Mesenteric fat pad (tissue), 1 donor: ENCODE measurements around the gene ADAMTS2. TPM values are rescaled to one million over a fixed set of nuclear protein-coding genes. Genes with fewer than 3 reads are reported as not detected.
"Not testable (repeated sequence)": the region's sequence is repeated elsewhere in the genome, so short reads cannot be mapped to it uniquely, and the experiment has no call there.

Experiments
- DNase-seq: peaks from one replicate; pipeline ENCODE4 v3.0.0-alpha.2; 2020; ENCODE audit warnings: low spot score
- total RNA-seq: library from RNA; stranded (reverse); fragmentation: NEBNext Ultra II Directional; extraction: Animal tissue kit (Norgen Biotek cat#: 25700); gene quantifications from one replicate; pipeline ENCODE4 v1.2.1, GENCODE V29; 2021
- donor health status: DM: yes; HTN: yes; CAD: no.

ADAMTS2 gene
- total RNA-seq, 1 donor from 2014 or later = 79.4 TPM

- DNase-seq = no peak
These were observed 123.9 kb downstream of the ADAMTS2 start for GRCh38 chr5:179221196-179221876.

DNA sequence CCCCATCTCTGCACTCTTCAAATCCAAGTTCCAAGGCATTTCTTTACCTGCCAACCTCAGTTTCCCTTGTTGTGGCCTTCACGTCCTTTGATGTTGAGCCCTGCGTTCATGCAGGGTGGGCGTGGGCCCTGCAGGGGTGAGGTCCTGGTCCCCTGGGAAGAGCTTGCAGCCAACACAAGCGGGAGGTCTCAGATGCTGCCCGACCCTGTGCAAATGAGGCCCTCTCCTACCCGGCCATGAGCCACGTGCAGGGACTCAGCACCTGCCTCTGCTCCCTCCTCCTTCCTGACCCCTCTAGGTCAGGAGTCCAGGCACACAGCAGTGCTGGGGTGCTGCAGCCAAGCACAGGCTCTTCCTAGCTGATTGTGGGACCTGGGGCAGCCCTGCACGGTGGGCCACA lies 124.5 kb downstream of the ADAMTS2 start:
- DNase-seq = no peak

DNA sequence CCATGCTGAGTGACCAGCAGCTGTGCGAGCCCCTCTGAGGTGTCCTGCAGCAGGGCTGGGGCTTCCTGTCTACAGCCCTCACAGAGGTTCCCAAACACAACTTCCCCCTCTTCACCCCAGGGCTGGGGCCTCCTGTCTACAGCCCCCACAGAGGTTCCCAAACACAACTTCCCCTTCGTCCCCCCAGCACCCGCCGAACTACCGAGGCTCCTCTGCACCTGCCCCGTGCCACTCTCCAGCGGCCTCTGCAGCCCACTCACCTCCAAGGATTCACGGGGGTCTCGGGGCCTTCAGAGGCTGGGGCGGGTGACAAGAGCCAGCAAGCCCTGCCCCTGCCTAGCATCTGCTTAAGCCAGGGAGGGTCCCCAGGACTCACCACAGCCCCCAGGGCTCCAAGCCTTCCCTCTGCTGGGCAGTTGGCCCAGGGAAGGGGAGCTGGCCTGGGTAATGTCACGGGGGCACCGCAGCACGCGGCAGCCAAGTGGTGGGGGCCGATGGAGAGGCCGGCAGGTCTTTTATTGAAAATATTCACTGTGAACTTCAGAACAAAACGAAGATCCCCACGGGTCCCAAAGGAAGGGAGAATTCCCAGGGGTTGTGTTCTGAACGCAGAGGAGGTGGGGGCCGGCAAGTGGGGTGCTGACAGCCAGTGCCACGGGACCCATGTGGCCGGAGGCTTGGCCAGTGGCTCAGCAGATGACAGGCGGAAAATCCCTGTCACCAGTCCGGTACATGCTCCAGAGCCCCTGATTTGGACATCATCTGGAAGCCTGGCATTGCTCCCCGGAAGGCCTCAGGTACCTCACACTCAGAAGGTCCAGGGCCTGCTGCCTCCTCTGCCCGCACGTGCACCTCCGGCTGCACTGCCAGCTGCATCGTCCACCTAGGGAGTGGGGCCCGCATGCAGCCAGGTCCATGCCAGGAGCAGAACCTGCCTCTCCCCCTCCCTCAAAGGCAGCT lies 125.3 kb downstream of the ADAMTS2 start:
- no peak for DNase-seq

GRCh38 chr5:179218943-179219330 lies 126.3 kb downstream of the ADAMTS2 start:
- no peak for DNase-seq

DNA sequence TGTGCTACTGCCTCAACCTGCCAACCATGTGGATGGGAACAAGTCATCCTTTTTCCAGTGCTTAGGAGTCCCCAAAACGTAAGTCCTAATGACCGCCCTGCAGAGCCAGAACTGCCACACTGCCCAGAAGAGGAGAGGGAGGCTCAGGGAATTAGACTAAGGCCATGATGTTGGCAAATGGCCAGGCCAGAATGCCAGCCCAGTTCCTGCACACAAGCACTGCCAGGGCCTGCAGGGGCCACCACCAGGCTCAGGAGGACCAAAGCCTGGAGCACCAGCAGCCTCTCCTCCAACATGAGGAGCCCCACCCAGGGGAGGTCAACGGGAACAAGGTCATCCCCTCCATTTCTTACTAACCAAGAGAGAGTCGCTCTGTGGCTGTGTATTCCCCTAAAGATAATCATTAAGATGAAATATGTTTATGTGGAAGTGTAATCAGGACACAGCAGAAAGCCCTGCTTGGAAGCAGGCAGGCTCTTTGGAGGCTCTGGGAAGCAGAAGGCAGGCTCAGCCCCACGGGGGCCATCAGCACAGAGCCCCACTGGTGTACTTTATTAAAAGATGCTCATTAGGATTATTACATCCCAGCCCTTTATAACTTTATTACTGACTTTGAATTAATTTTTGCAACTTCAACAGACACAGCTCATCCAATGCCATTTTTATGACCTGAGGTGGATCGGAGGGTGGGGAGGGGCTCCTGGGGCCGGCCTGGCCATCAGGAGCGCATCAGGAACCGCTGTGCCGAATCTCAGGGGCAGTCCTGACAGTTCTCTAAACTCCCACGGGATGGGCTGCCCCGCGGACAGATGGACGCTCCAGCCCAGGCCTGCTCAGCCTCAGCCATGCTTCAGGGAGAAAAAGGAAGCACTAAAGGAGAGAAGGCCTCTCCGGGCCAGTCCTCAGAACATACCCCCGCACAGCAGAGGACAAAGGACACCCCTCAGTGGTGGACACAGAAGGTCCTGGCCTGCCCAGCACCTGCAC lies 127.0 kb downstream of the ADAMTS2 start:
- no peak for DNase-seq

DNA sequence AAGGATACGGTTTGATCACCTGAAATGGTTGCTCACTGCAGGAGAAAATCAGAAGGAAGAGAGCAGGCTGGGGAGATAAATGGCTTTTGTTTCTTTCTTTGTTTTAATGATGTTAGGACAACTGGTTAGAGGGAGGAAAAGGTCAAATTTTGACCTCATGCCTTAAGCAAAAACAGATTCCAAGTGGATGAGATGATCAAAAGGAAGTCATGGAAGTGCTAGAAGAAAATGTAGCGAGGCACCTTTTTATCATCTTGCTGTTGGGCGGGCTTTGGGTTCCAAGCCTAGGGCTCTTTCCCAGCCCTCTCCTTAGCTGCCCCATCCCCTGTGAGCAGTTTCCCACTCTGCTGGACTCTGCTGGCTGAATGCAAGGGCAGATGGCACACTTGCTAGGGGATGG lies 127.9 kb downstream of the ADAMTS2 start:
- no peak for DNase-seq

GRCh38 chr5:179216381-179216780 lies 128.9 kb downstream of the ADAMTS2 start:
- not testable (repeated sequence) for DNase-seq

DNA sequence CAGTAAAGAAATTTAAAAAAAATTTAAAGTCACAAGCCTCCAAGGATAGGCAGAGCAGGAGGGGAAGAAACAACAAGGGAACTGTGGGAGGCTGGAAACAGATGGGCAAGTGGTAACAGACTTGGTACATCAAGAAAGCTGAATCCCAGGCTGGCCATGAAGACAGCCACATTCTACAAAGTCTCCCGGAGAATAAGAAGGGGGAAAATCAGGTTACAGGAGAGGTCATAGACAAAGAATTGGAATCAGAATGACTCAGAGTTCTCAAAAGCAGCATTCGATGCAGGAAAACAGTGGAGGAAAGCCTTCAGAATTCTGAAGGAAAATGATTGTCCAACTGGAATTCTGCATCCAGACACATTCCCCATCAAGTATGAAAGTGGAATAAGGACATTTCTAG lies 129.7 kb downstream of the ADAMTS2 start:
- no peak for DNase-seq

DNA sequence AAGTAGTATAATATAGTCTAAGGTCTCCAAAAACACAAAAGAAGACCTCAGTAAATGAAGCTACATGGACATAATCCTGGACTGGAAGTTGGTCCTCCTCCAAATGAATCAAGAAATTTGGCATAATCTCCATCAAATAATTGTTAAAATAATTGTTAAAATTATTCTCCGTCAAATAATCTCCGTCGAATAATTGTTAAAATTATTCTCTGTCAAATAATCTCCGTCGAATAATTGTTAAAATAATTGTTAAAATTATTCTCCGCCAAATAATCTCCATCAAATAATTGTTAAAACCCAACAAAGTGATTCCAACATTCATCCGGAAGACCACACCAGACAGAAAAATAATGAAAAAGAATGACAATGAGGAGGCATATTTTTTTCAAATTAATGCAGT lies 130.6 kb downstream of the ADAMTS2 start:
- DNase-seq = no peak

DNA sequence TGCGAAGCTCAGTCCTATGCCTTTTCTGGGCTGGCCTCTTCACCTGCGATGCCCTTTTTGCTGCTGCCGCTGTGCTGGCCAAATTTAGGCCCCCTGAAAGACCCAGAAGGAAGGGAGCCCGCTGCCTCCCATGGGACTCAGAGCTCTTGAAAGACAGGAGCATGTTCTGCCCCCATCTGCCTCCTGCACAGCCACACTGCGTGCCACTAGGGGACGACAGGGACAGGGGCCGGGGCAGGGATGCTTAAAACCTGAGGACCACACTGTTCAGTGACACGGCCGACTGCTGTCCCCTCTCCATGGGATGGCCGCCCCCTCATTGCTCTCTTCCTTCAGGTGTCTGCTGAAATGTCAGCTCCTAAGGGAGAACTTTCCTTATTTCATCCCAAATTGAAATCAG lies 132.4 kb downstream of the ADAMTS2 start:
- no peak for DNase-seq

DNA sequence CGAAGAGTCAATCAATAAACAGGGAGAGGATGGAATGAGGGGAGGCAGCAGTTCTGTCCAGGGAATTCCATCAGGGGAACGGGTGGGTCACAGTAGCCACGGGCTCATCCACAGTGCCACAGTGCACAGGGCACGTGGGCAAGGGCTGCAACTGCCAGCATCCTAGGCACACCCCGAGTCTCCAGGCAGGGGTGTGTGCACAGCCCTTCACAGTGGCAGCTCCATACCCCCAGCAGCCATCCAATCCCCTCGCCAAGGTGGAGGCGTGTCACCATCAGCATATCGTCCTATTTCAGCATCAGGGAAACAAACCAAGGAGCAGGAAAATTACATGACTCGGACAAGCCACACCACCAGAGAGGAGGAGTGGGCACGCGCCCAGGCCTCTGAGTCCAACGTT lies 133.6 kb downstream of the ADAMTS2 start:
- no peak for DNase-seq

DNA sequence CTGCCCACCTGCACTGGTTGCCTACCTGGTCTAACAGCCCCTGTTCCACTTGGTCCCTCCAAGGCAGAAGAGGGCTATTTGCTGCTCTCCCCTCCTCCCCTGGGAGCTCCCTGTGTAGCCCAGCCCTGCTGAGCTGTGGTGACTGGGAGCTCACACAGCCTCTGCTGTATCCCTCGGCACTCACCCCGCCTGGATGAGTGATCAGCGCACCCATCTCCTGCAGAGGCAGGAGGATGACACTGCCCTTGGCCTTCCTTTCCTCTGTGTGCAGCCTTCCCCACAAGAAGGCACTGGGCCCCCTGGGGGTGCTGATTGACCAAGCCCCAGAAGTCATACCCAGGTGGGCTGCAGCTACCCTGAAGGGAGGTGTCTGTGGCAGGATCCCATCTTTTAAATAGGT lies 134.2 kb downstream of the ADAMTS2 start:
- no peak for DNase-seq

- DNase-seq = no peak
These were observed 134.8 kb downstream of the ADAMTS2 start for GRCh38 chr5:179210478-179210877.

DNA sequence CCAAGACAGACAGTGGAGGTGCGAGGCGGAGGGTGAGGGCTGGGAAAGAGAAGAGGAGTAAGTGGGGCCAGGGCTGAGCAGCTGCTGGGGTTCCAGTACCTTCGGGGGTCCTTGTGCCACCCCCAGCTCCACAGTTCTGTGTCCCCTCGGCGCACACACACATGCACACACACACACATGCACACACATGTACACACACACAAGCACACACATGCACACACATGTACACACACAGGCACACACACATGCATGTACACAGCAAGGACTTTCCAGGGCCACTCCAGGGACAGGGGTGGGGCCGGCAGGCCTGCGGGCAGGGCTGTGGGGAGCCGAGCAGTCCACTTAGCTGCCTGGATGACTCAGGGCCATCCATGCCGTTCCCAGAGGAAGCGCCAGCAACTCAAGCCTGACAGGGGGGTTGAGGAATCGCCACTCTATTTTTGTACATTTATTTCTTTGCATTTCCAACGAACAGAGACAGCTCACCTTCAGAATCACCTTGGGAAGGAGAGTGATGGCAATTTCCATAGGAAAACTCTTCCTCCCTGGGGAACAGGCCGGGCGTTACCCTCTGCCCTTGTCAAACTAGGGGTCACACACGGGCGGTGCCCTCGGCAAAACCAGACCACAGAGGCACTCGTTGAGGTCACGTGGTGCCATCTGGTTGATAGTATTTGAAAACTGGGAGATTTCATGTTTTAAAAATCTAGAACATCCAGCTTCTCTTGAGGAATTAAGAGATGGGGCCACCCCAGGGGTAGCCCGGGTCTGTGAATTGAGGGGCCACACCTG lies 135.7 kb downstream of the ADAMTS2 start:
- DNase-seq = no peak

DNA sequence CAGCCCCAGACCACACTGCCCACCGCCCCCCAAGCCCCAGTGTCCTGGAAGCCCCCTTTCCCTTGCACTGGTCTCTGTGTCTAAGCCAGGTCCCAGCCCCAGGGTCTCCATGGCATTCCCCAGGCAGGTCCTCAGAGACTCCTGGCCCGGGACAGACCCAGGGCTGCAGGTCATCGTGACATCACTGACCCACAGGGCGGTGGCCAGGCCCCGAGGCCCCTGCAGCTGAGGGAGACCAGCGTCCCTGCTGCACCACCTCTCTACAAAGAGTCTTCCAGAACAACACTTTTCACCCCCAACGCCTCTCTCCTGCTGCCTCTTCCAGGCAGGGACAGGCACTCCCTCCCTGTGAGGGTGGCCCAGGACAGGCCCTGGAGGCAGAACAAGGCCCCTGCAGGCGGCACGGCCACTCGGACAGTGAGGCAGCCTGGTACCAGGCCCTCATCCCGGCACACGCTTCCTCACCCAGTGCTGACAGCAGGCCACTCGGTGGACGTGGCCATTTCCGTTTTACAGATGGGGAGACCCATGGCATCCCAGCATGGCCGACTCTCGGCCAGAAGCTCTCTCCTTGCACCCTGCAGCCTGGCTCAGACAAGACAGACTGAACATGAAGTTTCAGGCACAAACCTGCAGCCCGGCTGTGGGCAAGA lies 136.4 kb downstream of the ADAMTS2 start:
- no peak for DNase-seq

- DNase-seq = no peak
These were observed 137.1 kb downstream of the ADAMTS2 start for GRCh38 chr5:179207920-179208705.

GRCh38 chr5:179207470-179207869 lies 137.8 kb downstream of the ADAMTS2 start:
- no peak for DNase-seq

DNA sequence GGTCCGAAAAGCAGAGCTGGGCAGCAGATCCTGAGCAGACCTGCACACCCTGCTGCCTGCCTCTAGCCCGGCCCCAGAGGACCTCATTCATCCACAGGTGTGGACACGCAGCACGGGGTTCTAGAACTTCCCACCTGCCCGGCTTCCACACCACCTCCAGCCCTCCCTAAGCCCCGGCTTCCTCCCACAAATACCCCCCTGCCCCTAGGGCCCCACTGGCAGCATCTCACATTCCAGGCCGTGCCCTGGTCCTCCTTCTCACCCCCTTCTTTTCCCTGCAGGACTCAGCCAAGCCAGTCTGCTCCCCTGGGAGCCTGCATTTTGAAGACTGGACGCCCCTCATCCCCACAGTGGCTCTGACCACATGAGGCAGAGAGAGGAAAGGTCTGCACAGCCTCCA lies 138.9 kb downstream of the ADAMTS2 start:
- no peak for DNase-seq

DNA sequence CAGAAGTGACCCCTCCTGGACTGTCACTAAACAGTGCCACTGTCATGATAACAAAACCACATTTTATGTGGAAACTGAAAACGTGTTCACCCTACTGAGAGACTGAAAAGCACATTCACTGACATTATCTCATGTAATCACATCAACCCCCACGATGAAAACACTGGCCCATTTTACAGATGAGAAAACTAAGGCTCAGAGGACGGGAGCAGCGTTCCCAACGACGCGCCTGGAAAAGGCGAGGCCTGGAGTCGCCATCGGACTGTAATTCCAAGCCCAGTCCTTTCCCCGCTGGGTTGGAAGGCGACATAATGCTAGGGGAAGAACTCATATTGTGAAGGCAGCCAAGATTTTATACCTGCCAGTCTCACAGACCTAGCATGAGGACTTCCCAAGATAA lies 140.0 kb downstream of the ADAMTS2 start:
- DNase-seq = no peak
